ENCODE results near the gene PEX10. TPM values are rescaled to one million over a fixed set of nuclear protein-coding genes. Genes with fewer than 3 reads are reported as not detected.

Gene PEX10
- total and polyA plus RNA-seq, 8 donors, result 10.1 to 16.8 (median 12.2) TPM

GRCh38 chr1:2356911-2357845 is 55.2 kb downstream of the PEX10 start:
- WGBS, 2 donors, result 84% methylated on average over 32 to 37 of the region's 37 CpGs
- TF ChIP-seq, protein P1, sequence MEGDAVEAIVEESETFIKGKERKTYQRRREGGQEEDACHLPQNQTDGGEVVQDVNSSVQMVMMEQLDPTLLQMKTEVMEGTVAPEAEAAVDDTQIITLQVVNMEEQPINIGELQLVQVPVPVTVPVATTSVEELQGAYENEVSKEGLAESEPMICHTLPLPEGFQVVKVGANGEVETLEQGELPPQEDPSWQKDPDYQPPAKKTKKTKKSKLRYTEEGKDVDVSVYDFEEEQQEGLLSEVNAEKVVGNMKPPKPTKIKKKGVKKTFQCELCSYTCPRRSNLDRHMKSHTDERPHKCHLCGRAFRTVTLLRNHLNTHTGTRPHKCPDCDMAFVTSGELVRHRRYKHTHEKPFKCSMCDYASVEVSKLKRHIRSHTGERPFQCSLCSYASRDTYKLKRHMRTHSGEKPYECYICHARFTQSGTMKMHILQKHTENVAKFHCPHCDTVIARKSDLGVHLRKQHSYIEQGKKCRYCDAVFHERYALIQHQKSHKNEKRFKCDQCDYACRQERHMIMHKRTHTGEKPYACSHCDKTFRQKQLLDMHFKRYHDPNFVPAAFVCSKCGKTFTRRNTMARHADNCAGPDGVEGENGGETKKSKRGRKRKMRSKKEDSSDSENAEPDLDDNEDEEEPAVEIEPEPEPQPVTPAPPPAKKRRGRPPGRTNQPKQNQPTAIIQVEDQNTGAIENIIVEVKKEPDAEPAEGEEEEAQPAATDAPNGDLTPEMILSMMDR (IDR thresholded peaks at IDR 0.05), result no peak
- intact Hi-C loops (cut with DNase I), result no loop called here
- Histone ChIP-seq H3K4me1 (no peaks in the 10 kb centered on the region), H3K27me3 (no peaks in the 10 kb centered on the region), H3K36me3 (no peaks in the 10 kb centered on the region), H3K9me3 (no peaks in the 10 kb centered on the region), H3K27ac (no peak overlapping the region), H3K4me3 (no peak overlapping the region)
- ATAC-seq (no peak), FAIRE-seq (no peak), DNase-seq (peak in 3 of 6 donors; percentile 14 to 55 (median 43))

DNA sequence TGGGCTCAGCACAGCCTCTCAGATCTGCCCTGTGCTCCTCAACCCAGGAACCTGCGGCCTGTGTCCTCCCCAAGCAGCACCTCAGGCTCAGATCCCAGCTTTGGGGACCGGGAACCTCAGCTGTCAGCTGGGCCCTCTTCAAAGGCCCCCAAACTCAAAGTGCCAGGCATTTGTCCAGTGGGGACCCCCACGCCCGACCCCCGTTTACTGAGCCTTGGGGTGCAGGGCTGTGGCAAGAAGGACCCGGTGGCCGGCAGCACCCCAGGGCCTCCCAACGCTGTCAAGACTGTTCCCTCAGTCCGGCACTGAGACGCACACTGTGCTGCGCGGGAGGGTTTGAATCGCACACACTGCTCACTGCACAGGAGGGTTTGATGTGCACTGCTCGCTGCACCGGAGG is 56.0 kb downstream of the PEX10 start:
- peak in 3 of 6 donors; percentile 10 to 57 (median 38) for DNase-seq
- no peak for FAIRE-seq
- no peak overlapping the region for H3K27ac ChIP-seq
- ATAC-seq, result no peak
- no peaks in the 10 kb centered on the region for H3K9me3 ChIP-seq
- intact Hi-C loops (cut with DNase I), result no loop called here
- 83 to 87% methylated on average over 15 of the region's 15 CpGs for WGBS, 2 donors
- H3K27me3 ChIP-seq, result no peaks in the 10 kb centered on the region
- H3K4me3 ChIP-seq, result no peak overlapping the region
- H3K36me3 ChIP-seq, result no peaks in the 10 kb centered on the region
- TF ChIP-seq, protein P1 (IDR thresholded peaks at IDR 0.05), result no peak
- H3K4me1 ChIP-seq, result no peaks in the 10 kb centered on the region

GRCh38 chr1:2355373-2356261 is 56.7 kb downstream of the PEX10 start:
- ATAC-seq (no peak), FAIRE-seq (no peak), DNase-seq (peak in 3 of 6 donors; percentile 17 to 66 (median 44))
- intact Hi-C loops (cut with DNase I), result no loop called here
- H3K9me3 ChIP-seq, result no peaks in the 10 kb centered on the region
- no peak overlapping the region for H3K4me3 ChIP-seq
- 85 to 90% methylated on average over 27 to 28 of the region's 28 CpGs for WGBS, 2 donors
- no peaks in the 10 kb centered on the region for H3K27me3 ChIP-seq
- H3K36me3 ChIP-seq, result no peaks in the 10 kb centered on the region
- TF ChIP-seq, protein P1 (IDR thresholded peaks at IDR 0.05), result no peak
- H3K27ac ChIP-seq, result no peak overlapping the region
- H3K4me1 ChIP-seq, result no peaks in the 10 kb centered on the region

- FAIRE-seq (no peak), DNase-seq (peak in 2 of 6 donors; percentile 39 to 42), ATAC-seq (no peak)
- Histone ChIP-seq H3K27ac (no peak overlapping the region), H3K36me3 (no peaks in the 10 kb centered on the region), H3K4me3 (no peak overlapping the region), H3K4me1 (no peaks in the 10 kb centered on the region), H3K9me3 (no peaks in the 10 kb centered on the region), H3K27me3 (no peaks in the 10 kb centered on the region)
- TF ChIP-seq, protein P1 (IDR thresholded peaks at IDR 0.05), result no peak
- WGBS, 2 donors, result 86 to 88% methylated on average over 38 of the region's 38 CpGs
- intact Hi-C loops (cut with DNase I), result no loop called here
Measured at GRCh38 chr1:2354511-2355372, 57.6 kb downstream of the PEX10 start.

Other genes with a start within 250 kb of the PEX10 start
- gene FAAP20, start 217.8 kb downstream of the PEX10 start, total RNA-seq, result 10 to 100 TPM; 17.2 to 35.9 (median 22.3) TPM
- gene FAAP20, start 217.8 kb downstream of the PEX10 start, polyA plus RNA-seq, result 10 to 100 TPM; 56.1 to 75.6 TPM
- 10 to 100 TPM; 11.0 to 27.9 (median 16.2) TPM for gene SKI, start 184.2 kb downstream of the PEX10 start, total RNA-seq
- 10 to 100 TPM in 1 of 2 donors, 1 to 10 TPM in 1; 8.6 to 12.1 TPM for gene SKI, start 184.2 kb downstream of the PEX10 start, polyA plus RNA-seq
- gene MORN1, start 21.0 kb downstream of the PEX10 start, total RNA-seq, result 1 to 10 TPM; 4.7 to 8.9 (median 5.2) TPM
- 1 to 10 TPM; 5.2 to 9.3 TPM for gene MORN1, start 21.0 kb downstream of the PEX10 start, polyA plus RNA-seq
- gene RER1, start 20.7 kb downstream of the PEX10 start, total RNA-seq, result 10 to 100 TPM; 58.2 to 84.2 (median 70.9) TPM
- gene RER1, start 20.7 kb downstream of the PEX10 start, polyA plus RNA-seq, result 10 to 100 TPM; 54.8 to 67.6 TPM
- gene PLCH2, start 63.7 kb upstream of the PEX10 start, total RNA-seq, result 1 to 10 TPM in 5 of 6 donors, under 1 TPM in 1; 0.79 to 4.0 (median 3.0) TPM
- gene PLCH2, start 63.7 kb upstream of the PEX10 start, polyA plus RNA-seq, result 100 to 1,000 TPM in 1 of 2 donors, 10 to 100 TPM in 1; 86.4 to 163 TPM
- gene PANK4, start 114.0 kb upstream of the PEX10 start, total RNA-seq, result 10 to 100 TPM in 2 of 6 donors, 1 to 10 TPM in 4; 9.7 to 17.1 (median 10.0) TPM
- gene PANK4, start 114.0 kb upstream of the PEX10 start, polyA plus RNA-seq, result 10 to 100 TPM; 20.7 to 26.4 TPM
- under 1 TPM in 3 of 6 donors, not detected in 3; 0.12 to 0.25 (median 0.19) TPM for gene HES5, start 117.7 kb upstream of the PEX10 start, total RNA-seq
- gene HES5, start 117.7 kb upstream of the PEX10 start, polyA plus RNA-seq, result under 1 TPM in 1 of 2 donors, not detected in 1; 0.07 TPM
- 10 to 100 TPM; 10.3 to 37.2 (median 19.0) TPM for gene TNFRSF14, start 143.8 kb upstream of the PEX10 start, total RNA-seq
- 100 to 1,000 TPM; 120 to 124 TPM for gene TNFRSF14, start 143.8 kb upstream of the PEX10 start, polyA plus RNA-seq
- gene PRXL2B, start 174.2 kb upstream of the PEX10 start, total RNA-seq, result 10 to 100 TPM in 4 of 6 donors, 1 to 10 TPM in 2; 3.3 to 16.4 (median 10.8) TPM
- 10 to 100 TPM; 12.1 to 13.4 TPM for gene PRXL2B, start 174.2 kb upstream of the PEX10 start, polyA plus RNA-seq
- 1 to 10 TPM in 5 of 6 donors, under 1 TPM in 1; 0.39 to 3.1 (median 2.2) TPM for gene MMEL1, start 220.5 kb upstream of the PEX10 start, total RNA-seq
- gene MMEL1, start 220.5 kb upstream of the PEX10 start, polyA plus RNA-seq, result 1 to 10 TPM; 7.6 to 8.7 TPM

Data from pancreas (tissue), 10 donors.